ENCODE data around the gene FAR1.

- TF ChIP-seq POLR2A (IDR thresholded peaks at IDR 0.05; ENCODE audit: low read depth) (no peak), CTCF (IDR thresholded peaks at IDR 0.05) (no peak), EP300 (IDR thresholded peaks at IDR 0.05) (no peak)
Measured at GRCh38 chr11:13759050-13759449, 90.6 kb downstream of the FAR1 start.

Data from esophagus muscularis mucosa (tissue), 4 donors.